ENCODE results near the gene APLP1.
"Not testable (repeated sequence)": the region's sequence is repeated elsewhere in the genome, so short reads cannot be mapped to it uniquely, and the experiment has no call there.

APLP1 gene

GRCh38 chr19:35908973-35909683 is 40.8 kb downstream of the APLP1 start:
- DNase-seq = no peak

- no peak for DNase-seq
Observed at GRCh38 chr19:35909684-35910035, 41.3 kb downstream of the APLP1 start.

- DNase-seq = not testable (repeated sequence)
Observed at GRCh38 chr19:35910355-35910754, 42.0 kb downstream of the APLP1 start.

- no peak for DNase-seq
Observed at GRCh38 chr19:35911173-35911572, 42.8 kb downstream of the APLP1 start.

GRCh38 chr19:35911790-35912189 is 43.4 kb downstream of the APLP1 start:
- no peak for DNase-seq

- DNase-seq = no peak
Observed at GRCh38 chr19:35913589-35913988, 45.2 kb downstream of the APLP1 start.

GRCh38 chr19:35915443-35915842 is 47.1 kb downstream of the APLP1 start:
- DNase-seq = no peak

GRCh38 chr19:35919306-35919705 is 50.9 kb downstream of the APLP1 start:
- DNase-seq = no peak

GRCh38 chr19:35921012-35921411 is 52.6 kb downstream of the APLP1 start:
- DNase-seq = no peak

- DNase-seq = no peak
Observed at GRCh38 chr19:35925501-35925900, 57.1 kb downstream of the APLP1 start.

GRCh38 chr19:35928507-35928906 is 60.1 kb downstream of the APLP1 start:
- no peak for DNase-seq
